Left ventricle myocardium inferior (tissue), 1 donor: ENCODE results near the gene BOLA3. TPM values are rescaled to one million over a fixed set of nuclear protein-coding genes. Genes with fewer than 3 reads are reported as not detected.
"Not testable (repeated sequence)": the region's sequence is repeated elsewhere in the genome, so short reads cannot be mapped to it uniquely, and the experiment has no call there.

Experiments used
- DNase-seq: peaks from one replicate; pipeline ENCODE4 v3.0.0-alpha.2; 2020
- H3K27ac ChIP-seq: fragments of 200-600 bp; replicated peaks from 2 replicates; pipeline ENCODE4 v1.8.0; 2021
- H3K27me3 ChIP-seq: fragments of 200-600 bp; 2 replicates; pipeline ENCODE4 v1.8.0; 2021; ENCODE audit warnings: low read depth
- H3K36me3 ChIP-seq: fragments of 200-600 bp; 2 replicates; pipeline ENCODE4 v1.8.0; 2021
- H3K4me1 ChIP-seq: fragments of 200-600 bp; 2 replicates; pipeline ENCODE4 v1.8.0; 2021
- H3K4me3 ChIP-seq: fragments of 200-600 bp; 2 replicates; pipeline ENCODE4 v1.8.0; 2021; ENCODE audit warnings: mild to moderate bottlenecking, moderate library complexity
- H3K9me3 ChIP-seq: fragments of 200-600 bp; replicated peaks from 2 replicates; pipeline ENCODE4 v1.8.0; 2021
- intact Hi-C: fragments of 100-400 bp; cut with micrococcal nuclease; formaldehyde crosslinking; loops from one replicate; pipeline ENCODE4 v1.11.0; 2022
- total RNA-seq: library from RNA; stranded (reverse); fragmentation: NEBNext Ultra II Directional; extraction: Animal tissue kit (Norgen Biotek cat#: 25700); gene quantifications from one replicate; pipeline ENCODE4 v1.2.1, GENCODE V29; 2021
- TF ChIP-seq, protein P1 (sequence below): fragments of 200-600 bp; IDR thresholded peaks from 2 replicates; pipeline ENCODE4 v1.8.0; 2021; ENCODE audit warnings: antibody characterized with exemption, mild to moderate bottlenecking, borderline replicate concordance
- donor health status: DM: no; HTN: yes; CAD: no; lungs with severe emphysema.

Gene BOLA3
- total RNA-seq, 1 donor from 2014 or later = 81.2 TPM

DNA sequence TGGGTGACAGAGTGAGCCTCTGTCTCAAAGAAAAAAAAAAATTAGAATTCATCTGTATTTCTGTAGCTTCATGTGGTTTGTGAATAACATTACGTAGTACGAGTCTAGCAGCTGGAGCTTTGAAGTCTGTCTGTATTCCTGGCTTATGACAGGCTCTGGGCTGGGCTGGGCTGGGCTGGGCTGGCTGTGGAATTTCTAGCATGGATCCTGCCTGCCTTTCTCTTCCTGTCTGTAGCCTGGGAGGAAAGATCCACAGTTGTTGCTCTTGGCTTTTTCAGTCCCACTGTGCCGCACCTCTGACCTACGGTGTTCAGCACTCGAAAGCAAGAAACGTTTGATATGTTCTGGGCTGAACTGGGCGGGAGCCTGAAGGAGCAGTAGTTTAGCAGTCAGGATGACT is 55.4 kb downstream of the BOLA3 start:
- TF ChIP-seq, protein P1, sequence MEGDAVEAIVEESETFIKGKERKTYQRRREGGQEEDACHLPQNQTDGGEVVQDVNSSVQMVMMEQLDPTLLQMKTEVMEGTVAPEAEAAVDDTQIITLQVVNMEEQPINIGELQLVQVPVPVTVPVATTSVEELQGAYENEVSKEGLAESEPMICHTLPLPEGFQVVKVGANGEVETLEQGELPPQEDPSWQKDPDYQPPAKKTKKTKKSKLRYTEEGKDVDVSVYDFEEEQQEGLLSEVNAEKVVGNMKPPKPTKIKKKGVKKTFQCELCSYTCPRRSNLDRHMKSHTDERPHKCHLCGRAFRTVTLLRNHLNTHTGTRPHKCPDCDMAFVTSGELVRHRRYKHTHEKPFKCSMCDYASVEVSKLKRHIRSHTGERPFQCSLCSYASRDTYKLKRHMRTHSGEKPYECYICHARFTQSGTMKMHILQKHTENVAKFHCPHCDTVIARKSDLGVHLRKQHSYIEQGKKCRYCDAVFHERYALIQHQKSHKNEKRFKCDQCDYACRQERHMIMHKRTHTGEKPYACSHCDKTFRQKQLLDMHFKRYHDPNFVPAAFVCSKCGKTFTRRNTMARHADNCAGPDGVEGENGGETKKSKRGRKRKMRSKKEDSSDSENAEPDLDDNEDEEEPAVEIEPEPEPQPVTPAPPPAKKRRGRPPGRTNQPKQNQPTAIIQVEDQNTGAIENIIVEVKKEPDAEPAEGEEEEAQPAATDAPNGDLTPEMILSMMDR = no peak
- Histone ChIP-seq H3K27me3 (no peaks in the 10 kb centered on the region), H3K9me3 (no peaks in the 10 kb centered on the region), H3K4me1 (no peaks in the 10 kb centered on the region), H3K4me3 (no peak overlapping the region), H3K36me3 (peaks cover 66% of the 10 kb centered on the region), H3K27ac (no peak overlapping the region)
- no peak for DNase-seq
- intact Hi-C loops = no loop called here

DNA sequence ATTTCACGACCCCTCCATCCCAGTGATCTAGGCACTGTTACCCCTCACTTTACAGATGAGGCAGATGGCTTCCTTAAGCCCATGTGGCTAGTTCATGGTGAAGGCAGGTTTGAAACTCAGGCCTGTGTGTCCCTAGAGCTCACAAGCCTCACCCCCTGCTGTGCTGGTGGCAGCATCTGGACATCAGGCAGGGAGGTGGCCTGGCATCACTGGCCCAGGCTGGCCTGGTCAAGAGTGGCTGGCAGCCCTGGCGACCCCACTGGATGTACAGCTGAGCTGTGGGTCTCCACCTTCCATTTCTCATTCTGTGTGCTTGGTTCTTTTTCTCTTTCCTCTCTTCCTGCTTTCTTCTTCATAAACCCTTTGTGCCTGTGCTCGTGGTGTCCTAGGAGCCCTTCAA is 56.3 kb downstream of the BOLA3 start:
- no peaks in the 10 kb centered on the region for H3K9me3 ChIP-seq
- no peak for DNase-seq
- peaks cover 66% of the 10 kb centered on the region for H3K36me3 ChIP-seq
- no peaks in the 10 kb centered on the region for H3K27me3 ChIP-seq
- TF ChIP-seq, protein P1 = no peak
- intact Hi-C loops = no loop called here
- no peaks in the 10 kb centered on the region for H3K4me1 ChIP-seq
- H3K4me3 ChIP-seq = no peak overlapping the region
- no peak overlapping the region for H3K27ac ChIP-seq

GRCh38 chr2:74089816-74090745 is 57.6 kb downstream of the BOLA3 start:
- intact Hi-C loops = no loop called here
- Histone ChIP-seq H3K4me3 (no peak overlapping the region), H3K9me3 (no peaks in the 10 kb centered on the region), H3K27me3 (no peaks in the 10 kb centered on the region), H3K27ac (no peak overlapping the region), H3K4me1 (no peaks in the 10 kb centered on the region), H3K36me3 (peaks cover 62% of the 10 kb centered on the region)
- TF ChIP-seq, protein P1 = no peak
- DNase-seq = no peak

GRCh38 chr2:74088676-74089075 is 59.0 kb downstream of the BOLA3 start:
- H3K4me3 ChIP-seq, H3K27me3 ChIP-seq, intact Hi-C loops, DNase-seq, H3K4me1 ChIP-seq, H3K9me3 ChIP-seq, H3K27ac ChIP-seq: not testable (repeated sequence)
- peaks cover 50% of the 10 kb centered on the region for H3K36me3 ChIP-seq

- TF ChIP-seq, protein P1 = no peak
- no peak for DNase-seq
- no peak overlapping the region for H3K27ac ChIP-seq
- no peaks in the 10 kb centered on the region for H3K9me3 ChIP-seq
- H3K36me3 ChIP-seq = peaks cover 44% of the 10 kb centered on the region
- no peak overlapping the region for H3K4me3 ChIP-seq
- no peaks in the 10 kb centered on the region for H3K27me3 ChIP-seq
- intact Hi-C loops = no loop called here
- no peaks in the 10 kb centered on the region for H3K4me1 ChIP-seq
Observed at GRCh38 chr2:74087696-74088095, 60.0 kb downstream of the BOLA3 start.

GRCh38 chr2:74086021-74086420 is 61.7 kb downstream of the BOLA3 start:
- no peaks in the 10 kb centered on the region for H3K27me3 ChIP-seq
- no peak overlapping the region for H3K4me3 ChIP-seq
- TF ChIP-seq, protein P1 = no peak
- no peak for DNase-seq
- no peaks in the 10 kb centered on the region for H3K4me1 ChIP-seq
- H3K9me3 ChIP-seq = no peaks in the 10 kb centered on the region
- intact Hi-C loops = no loop called here
- H3K27ac ChIP-seq = no peak overlapping the region
- H3K36me3 ChIP-seq = peaks cover 45% of the 10 kb centered on the region
